Mucosa of rectum (tissue), 2 donors: ENCODE results near the gene ALCAM.

Source experiments
- H3K27ac ChIP-seq, 2 donors: one replicate each; pipeline ENCODE4 v1.7.0; 2013; ENCODE audit warnings: inconsistent platforms in 2 of 2, low read depth in 2 of 2, low read length in 2 of 2
- H3K27me3 ChIP-seq, 2 donors: one replicate each; pipeline ENCODE4 v1.7.0; 2013; ENCODE audit warnings: low read length in 2 of 2; ENCODE audit not compliant: control insufficient read depth in 2 of 2, insufficient read depth in 2 of 2
- H3K36me3 ChIP-seq, 2 donors: one replicate each; pipeline ENCODE4 v1.7.0; 2013; ENCODE audit warnings: low read length in 2 of 2; ENCODE audit not compliant: control insufficient read depth in 2 of 2, insufficient read depth in 2 of 2
- H3K4me1 ChIP-seq, 2 donors: one replicate each; pipeline ENCODE4 v1.7.0; 2013; ENCODE audit warnings: low read length in 2 of 2, mild to moderate bottlenecking in 1 of 2; ENCODE audit not compliant: control insufficient read depth in 2 of 2, insufficient read depth in 2 of 2
- H3K4me3 ChIP-seq, 2 donors: one replicate each; pipeline ENCODE4 v1.7.0; 2013; ENCODE audit warnings: low read length in 2 of 2
- H3K9ac ChIP-seq, 2 donors: one replicate each; pipeline ENCODE4 v1.7.0; 2013; ENCODE audit warnings: low read length in 2 of 2, low read depth in 1 of 2, mild to moderate bottlenecking in 1 of 2
- H3K9me3 ChIP-seq, 2 donors: one replicate each; pipeline ENCODE4 v1.7.0; 2013; ENCODE audit warnings: low read length in 2 of 2; ENCODE audit not compliant: control insufficient read depth in 2 of 2
- donor health status: healthy.
- donor health status: Normal muscosa, but diverticular disease.

The ALCAM gene

GRCh38 chr3:105502333-105502732 lies 135.6 kb downstream of the ALCAM start:
- Histone ChIP-seq H3K9me3 (no peaks in the 10 kb centered on the region), H3K27ac (no peak overlapping the region), H3K4me1 (no peaks in the 10 kb centered on the region), H3K36me3 (no peaks in the 10 kb centered on the region), H3K27me3 (no peaks in the 10 kb centered on the region), H3K9ac (no peak overlapping the region), H3K4me3 (no peak overlapping the region)

- Histone ChIP-seq H3K36me3 (no peaks in the 10 kb centered on the region), H3K27ac (no peak overlapping the region), H3K4me1 (no peaks in the 10 kb centered on the region), H3K9ac (no peak overlapping the region), H3K9me3 (no peaks in the 10 kb centered on the region), H3K4me3 (no peak overlapping the region), H3K27me3 (no peaks in the 10 kb centered on the region)
These were observed 136.5 kb downstream of the ALCAM start for GRCh38 chr3:105503191-105503593.

GRCh38 chr3:105504440-105504951 lies 137.8 kb downstream of the ALCAM start:
- Histone ChIP-seq H3K9ac (no peak overlapping the region), H3K27me3 (no peaks in the 10 kb centered on the region), H3K36me3 (no peaks in the 10 kb centered on the region), H3K4me1 (no peaks in the 10 kb centered on the region), H3K4me3 (no peak overlapping the region), H3K9me3 (no peaks in the 10 kb centered on the region), H3K27ac (no peak overlapping the region)

- no peak overlapping the region for H3K27ac ChIP-seq
These were observed 138.5 kb downstream of the ALCAM start for GRCh38 chr3:105505170-105505569.

GRCh38 chr3:105511031-105511430 lies 144.3 kb downstream of the ALCAM start:
- Histone ChIP-seq H3K4me1 (no peaks in the 10 kb centered on the region), H3K27ac (no peak overlapping the region), H3K4me3 (no peak overlapping the region), H3K27me3 (no peaks in the 10 kb centered on the region), H3K9me3 (no peaks in the 10 kb centered on the region), H3K36me3 (no peaks in the 10 kb centered on the region), H3K9ac (no peak overlapping the region)

More at GRCh38 chr3:105505170-105505569, 138.5 kb downstream of the ALCAM start:
- H3K4me1 ChIP-seq: no peaks in the 10 kb centered on the region
- no peaks in the 10 kb centered on the region for H3K27me3 ChIP-seq
- H3K9me3 ChIP-seq: no peaks in the 10 kb centered on the region
- no peaks in the 10 kb centered on the region for H3K36me3 ChIP-seq
- no peak overlapping the region for H3K9ac ChIP-seq
- no peak overlapping the region for H3K4me3 ChIP-seq

- H3K4me3 ChIP-seq: no peak overlapping the region
- no peaks in the 10 kb centered on the region for H3K4me1 ChIP-seq
- no peak overlapping the region for H3K27ac ChIP-seq
- no peaks in the 10 kb centered on the region for H3K36me3 ChIP-seq
- H3K27me3 ChIP-seq: no peaks in the 10 kb centered on the region
- no peak overlapping the region for H3K9ac ChIP-seq
- H3K9me3 ChIP-seq: no peaks in the 10 kb centered on the region
These were observed 145.4 kb downstream of the ALCAM start for GRCh38 chr3:105512061-105512460.

- Histone ChIP-seq H3K4me1 (no peaks in the 10 kb centered on the region), H3K4me3 (no peak overlapping the region), H3K9ac (no peak overlapping the region), H3K9me3 (no peaks in the 10 kb centered on the region), H3K36me3 (no peaks in the 10 kb centered on the region), H3K27ac (no peak overlapping the region), H3K27me3 (no peaks in the 10 kb centered on the region)
These were observed 146.3 kb downstream of the ALCAM start for GRCh38 chr3:105513042-105513441.

- no peak overlapping the region for H3K9ac ChIP-seq
- no peak overlapping the region for H3K27ac ChIP-seq
- no peaks in the 10 kb centered on the region for H3K36me3 ChIP-seq
- no peaks in the 10 kb centered on the region for H3K4me1 ChIP-seq
- no peak overlapping the region for H3K4me3 ChIP-seq
- no peaks in the 10 kb centered on the region for H3K27me3 ChIP-seq
- H3K9me3 ChIP-seq: no peaks in the 10 kb centered on the region
These were observed 147.2 kb downstream of the ALCAM start for GRCh38 chr3:105513886-105514285.

- Histone ChIP-seq H3K4me3 (no peak overlapping the region), H3K27ac (no peak overlapping the region), H3K9me3 (no peaks in the 10 kb centered on the region), H3K4me1 (no peaks in the 10 kb centered on the region), H3K27me3 (no peaks in the 10 kb centered on the region), H3K9ac (no peak overlapping the region), H3K36me3 (no peaks in the 10 kb centered on the region)
These were observed 148.7 kb downstream of the ALCAM start for GRCh38 chr3:105515372-105515771.

GRCh38 chr3:105516972-105517371 lies 150.3 kb downstream of the ALCAM start:
- no peaks in the 10 kb centered on the region for H3K9me3 ChIP-seq
- no peak overlapping the region for H3K27ac ChIP-seq

GRCh38 chr3:105518203-105518602 lies 151.5 kb downstream of the ALCAM start:
- Histone ChIP-seq H3K27ac (no peak overlapping the region), H3K36me3 (no peaks in the 10 kb centered on the region), H3K9me3 (no peaks in the 10 kb centered on the region), H3K27me3 (no peaks in the 10 kb centered on the region), H3K4me3 (no peak overlapping the region), H3K4me1 (no peaks in the 10 kb centered on the region), H3K9ac (no peak overlapping the region)

More at GRCh38 chr3:105516972-105517371, 150.3 kb downstream of the ALCAM start:
- H3K4me3 ChIP-seq: no peak overlapping the region
- H3K9ac ChIP-seq: no peak overlapping the region
- no peaks in the 10 kb centered on the region for H3K27me3 ChIP-seq
- H3K4me1 ChIP-seq: no peaks in the 10 kb centered on the region
- H3K36me3 ChIP-seq: no peaks in the 10 kb centered on the region
